Brain microvascular endothelial cell (primary cell): ENCODE data around the gene SLC25A29.
"Not testable (repeated sequence)": the region's sequence is repeated elsewhere in the genome, so short reads cannot be mapped to it uniquely, and the experiment has no call there.

Experiments used
- DNase-seq: peaks from one replicate; pipeline ENCODE4 v3.0.0-alpha.2; 2020
- H3K27ac ChIP-seq: fragments of 250-450 bp; sonication (Bioruptor Pico); 2 replicates; pipeline ENCODE4 v1.5.1; 2020; ENCODE audit warnings: mild to moderate bottlenecking, moderate library complexity
- H3K27me3 ChIP-seq: fragments of 250-450 bp; sonication (Bioruptor Pico); replicated peaks from 2 replicates; pipeline ENCODE4 v1.5.1; 2020; ENCODE audit warnings: mild to moderate bottlenecking
- H3K36me3 ChIP-seq: fragments of 250-450 bp; sonication (Bioruptor Pico); replicated peaks from 2 replicates; pipeline ENCODE4 v1.5.1; 2020; ENCODE audit warnings: mild to moderate bottlenecking
- H3K4me3 ChIP-seq: 2 replicates; pipeline ENCODE4 v1.5.1; 2011; ENCODE audit warnings: low read depth, mild to moderate bottlenecking, control low read depth, low read length, moderate library complexity
- CTCF ChIP-seq: IDR thresholded peaks from 2 replicates; pipeline ENCODE4 v1.5.1; 2011; ENCODE audit warnings: low read depth, mild to moderate bottlenecking, moderate library complexity, low read length, control low read depth, inconsistent platforms; ENCODE audit errors: missing control alignments
- in situ Hi-C: cut with HindIII; loops from 2 replicates; pipeline ENCODE4 v1.10.0; 2017; ENCODE audit warnings: low sequenced_read_pairs, low pct_ligation_motif_present

The SLC25A29 gene

GRCh38 chr14:100286484-100287191, 19.6 kb downstream of the SLC25A29 start:
- H3K36me3 ChIP-seq = no peaks in the 10 kb centered on the region
- in situ Hi-C loops = no loop called here
- no peak overlapping the region for H3K27ac ChIP-seq
- no peak overlapping the region for H3K4me3 ChIP-seq
- H3K27me3 ChIP-seq = no peaks in the 10 kb centered on the region
- no peak for DNase-seq
- TF ChIP-seq CTCF = no peak

- H3K36me3 ChIP-seq = no peaks in the 10 kb centered on the region
- in situ Hi-C loops = no loop called here
- H3K4me3 ChIP-seq = peak overlapping the region; percentile 64
- DNase-seq = no peak
- no peaks in the 10 kb centered on the region for H3K27me3 ChIP-seq
- H3K27ac ChIP-seq = no peak overlapping the region
- no peak for TF ChIP-seq CTCF
Measured at GRCh38 chr14:100285913-100286400, 20.3 kb downstream of the SLC25A29 start.

- no peaks in the 10 kb centered on the region for H3K36me3 ChIP-seq
- H3K27me3 ChIP-seq = no peaks in the 10 kb centered on the region
- peak; percentile 82 for TF ChIP-seq CTCF
- H3K27ac ChIP-seq = peak overlapping the region; percentile 73
- in situ Hi-C loops = no loop called here
- DNase-seq = no peak
- H3K4me3 ChIP-seq = peak overlapping the region; percentile 64
Measured at GRCh38 chr14:100285021-100285912, 21.0 kb downstream of the SLC25A29 start.

- in situ Hi-C loops = no loop called here
- peak overlapping the region; percentile 62 for H3K4me3 ChIP-seq
- H3K36me3 ChIP-seq = no peaks in the 10 kb centered on the region
- no peaks in the 10 kb centered on the region for H3K27me3 ChIP-seq
- no peak for TF ChIP-seq CTCF
- DNase-seq = no peak
- no peak overlapping the region for H3K27ac ChIP-seq
Measured at GRCh38 chr14:100283984-100284881, 22.0 kb downstream of the SLC25A29 start.

- in situ Hi-C loops, DNase-seq, H3K27me3 ChIP-seq, H3K4me3 ChIP-seq, H3K27ac ChIP-seq, H3K36me3 ChIP-seq: not testable (repeated sequence)
Measured at GRCh38 chr14:100283436-100283835, 22.8 kb downstream of the SLC25A29 start.
